Measurements from ENCODE around the gene TMOD4.

Gene TMOD4

DNA sequence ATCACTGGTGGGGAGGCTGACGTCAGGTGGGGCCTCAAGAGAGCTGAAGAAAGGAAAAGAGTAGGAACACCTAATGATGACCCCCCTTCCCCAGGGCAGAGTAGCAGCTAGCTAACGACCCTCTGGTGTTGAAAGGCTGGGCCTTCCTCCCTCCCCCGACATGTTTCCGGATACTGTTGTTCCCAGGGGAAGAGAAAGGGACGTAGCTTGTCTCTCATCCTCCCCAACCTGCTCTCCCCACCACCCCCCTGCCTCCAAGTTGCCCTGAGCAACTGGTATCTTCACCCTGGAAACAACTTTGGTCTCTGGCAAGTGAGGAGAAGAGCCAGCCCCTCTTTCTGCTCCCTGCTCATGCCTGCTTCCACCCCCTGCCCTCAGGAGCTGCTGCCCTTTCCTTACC, 31.8 kb downstream of the TMOD4 start:
- DNase-seq (ENCODE audit: low read depth in 4 of 4, low spot score in 1 of 4) = no peak

DNA sequence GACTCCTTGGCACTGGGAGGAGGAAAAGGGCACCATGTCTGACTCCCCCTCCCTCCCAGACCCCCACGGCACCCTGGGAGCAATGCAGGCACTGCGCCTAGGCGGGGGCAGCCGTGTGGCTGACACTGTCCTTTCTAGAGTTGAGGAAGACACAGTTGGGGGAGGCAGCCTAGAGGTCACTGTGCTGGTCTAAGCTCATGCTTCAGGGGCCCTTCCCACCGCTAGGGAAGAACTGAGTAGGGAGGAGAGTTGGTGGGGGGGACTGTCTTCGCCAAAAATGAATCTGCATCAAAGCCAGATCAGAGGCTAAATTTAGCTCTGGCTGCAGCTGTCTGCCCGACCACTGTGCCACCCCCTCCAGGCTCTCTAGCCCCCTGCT, 32.7 kb downstream of the TMOD4 start:
- DNase-seq (ENCODE audit: low read depth in 4 of 4, low spot score in 1 of 4) = no peak

- DNase-seq (ENCODE audit: low read depth in 4 of 4, low spot score in 1 of 4) = no peak
These were observed 33.2 kb downstream of the TMOD4 start for GRCh38 chr1:151142411-151143056.

DNA sequence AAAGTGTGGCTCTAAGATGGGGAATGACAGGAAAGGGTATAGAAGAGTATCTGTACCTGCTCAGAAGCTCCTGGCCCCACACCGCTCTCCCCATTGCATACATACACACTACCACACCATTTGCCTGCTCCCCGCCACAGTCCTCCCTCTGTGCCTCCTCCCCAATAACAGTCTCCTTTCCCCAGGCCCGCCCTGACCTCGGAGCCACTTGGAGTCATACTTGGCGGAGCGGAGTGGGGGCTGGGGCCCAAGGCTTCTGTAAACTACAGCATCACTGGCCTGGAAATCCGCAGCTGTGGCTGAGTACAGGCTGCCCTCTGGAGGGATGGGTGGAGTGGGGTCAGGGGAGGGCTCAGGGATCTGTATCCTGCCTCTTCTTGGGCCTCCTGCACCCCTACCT, 38.0 kb downstream of the TMOD4 start:
- DNase-seq (ENCODE audit: low read depth in 4 of 4, low spot score in 1 of 4) = no peak

DNA sequence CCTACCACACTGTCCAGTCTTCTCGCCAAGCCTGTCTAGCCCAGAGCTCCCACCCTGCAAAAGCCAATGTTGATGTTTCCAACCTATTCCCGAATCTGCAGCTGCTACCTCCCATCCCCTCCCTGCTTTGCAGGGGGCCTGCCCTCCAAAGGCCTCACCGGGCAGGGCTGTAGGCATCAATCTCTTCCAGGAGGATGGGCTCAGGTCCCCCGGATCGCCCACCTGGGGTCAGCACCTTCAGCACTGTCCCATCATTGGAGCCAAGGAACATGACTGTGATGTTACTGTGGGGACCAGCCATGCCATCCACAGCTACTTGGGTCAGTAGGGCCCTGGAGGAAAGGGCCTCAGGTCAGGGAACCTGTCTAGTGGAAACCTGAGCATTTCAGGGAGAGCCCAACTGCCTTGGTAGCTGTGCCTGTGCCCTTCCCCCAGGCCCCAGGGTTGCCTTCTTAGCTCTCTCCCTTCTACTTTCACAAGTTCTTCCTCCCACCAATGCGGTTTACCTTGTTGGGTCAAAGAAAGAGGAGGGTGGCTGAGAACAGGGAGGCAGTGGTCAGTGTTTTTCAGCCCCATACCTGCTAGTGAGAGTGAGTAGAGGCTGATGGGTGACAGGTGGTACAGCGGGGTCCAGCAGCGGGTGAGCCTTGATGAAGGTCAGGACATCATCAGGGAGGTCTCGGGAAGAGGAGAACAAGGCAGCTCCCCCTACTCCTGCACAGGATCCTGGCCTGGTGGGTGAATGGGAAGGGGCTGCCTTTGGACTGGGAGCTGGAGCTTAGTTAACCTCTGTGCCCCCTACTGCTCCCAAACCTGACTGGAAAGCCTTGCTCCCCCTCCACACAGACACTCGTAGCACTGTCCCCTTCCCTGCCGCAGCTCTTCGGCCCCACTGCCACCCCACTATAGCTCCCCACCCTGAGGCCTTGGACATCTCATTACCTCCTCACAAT, 40.1 kb downstream of the TMOD4 start:
- DNase-seq (ENCODE audit: low read depth in 4 of 4, low spot score in 1 of 4) = no peak

DNA sequence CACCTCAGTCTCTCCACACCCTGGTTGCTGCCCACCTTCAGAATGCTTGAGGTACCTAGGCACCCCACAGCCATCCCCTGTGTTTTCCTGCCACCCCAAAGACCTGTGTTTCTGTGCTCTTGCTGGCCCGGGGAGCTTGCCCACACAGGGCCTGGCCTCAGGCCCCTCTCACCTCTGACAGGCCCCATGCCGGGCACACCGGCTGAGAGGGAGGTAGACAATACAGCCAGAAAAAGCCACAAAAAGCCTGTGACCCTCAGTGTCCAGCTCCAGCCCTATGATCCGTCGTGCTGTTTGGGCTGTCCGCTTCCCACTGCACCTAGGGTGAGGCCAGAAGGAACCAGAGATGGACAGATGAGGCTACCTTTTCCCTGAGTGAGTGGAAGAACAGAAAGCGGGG, 40.8 kb downstream of the TMOD4 start:
- no peak for DNase-seq (ENCODE audit: low read depth in 4 of 4, low spot score in 1 of 4)

DNA sequence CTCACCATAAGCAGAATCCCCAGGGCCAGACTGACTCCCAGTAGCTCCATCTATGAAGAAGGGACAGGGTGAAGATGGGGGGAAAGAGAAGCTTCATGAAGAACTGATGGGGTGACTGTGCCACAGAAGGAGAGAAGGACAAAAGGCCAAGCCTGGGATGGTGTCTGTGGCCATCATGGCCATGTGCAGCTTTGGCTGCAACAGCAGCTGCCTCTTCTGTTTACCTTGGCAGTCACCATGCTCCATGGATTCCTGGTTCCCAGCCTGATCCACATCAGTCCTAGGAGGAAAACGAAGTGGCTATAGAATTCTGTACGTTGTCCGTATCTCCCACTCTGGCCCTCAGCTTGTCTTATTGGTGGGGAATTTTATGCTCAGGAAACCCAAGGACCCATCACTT, 41.4 kb downstream of the TMOD4 start:
- no peak for DNase-seq (ENCODE audit: low read depth in 4 of 4, low spot score in 1 of 4)

DNA sequence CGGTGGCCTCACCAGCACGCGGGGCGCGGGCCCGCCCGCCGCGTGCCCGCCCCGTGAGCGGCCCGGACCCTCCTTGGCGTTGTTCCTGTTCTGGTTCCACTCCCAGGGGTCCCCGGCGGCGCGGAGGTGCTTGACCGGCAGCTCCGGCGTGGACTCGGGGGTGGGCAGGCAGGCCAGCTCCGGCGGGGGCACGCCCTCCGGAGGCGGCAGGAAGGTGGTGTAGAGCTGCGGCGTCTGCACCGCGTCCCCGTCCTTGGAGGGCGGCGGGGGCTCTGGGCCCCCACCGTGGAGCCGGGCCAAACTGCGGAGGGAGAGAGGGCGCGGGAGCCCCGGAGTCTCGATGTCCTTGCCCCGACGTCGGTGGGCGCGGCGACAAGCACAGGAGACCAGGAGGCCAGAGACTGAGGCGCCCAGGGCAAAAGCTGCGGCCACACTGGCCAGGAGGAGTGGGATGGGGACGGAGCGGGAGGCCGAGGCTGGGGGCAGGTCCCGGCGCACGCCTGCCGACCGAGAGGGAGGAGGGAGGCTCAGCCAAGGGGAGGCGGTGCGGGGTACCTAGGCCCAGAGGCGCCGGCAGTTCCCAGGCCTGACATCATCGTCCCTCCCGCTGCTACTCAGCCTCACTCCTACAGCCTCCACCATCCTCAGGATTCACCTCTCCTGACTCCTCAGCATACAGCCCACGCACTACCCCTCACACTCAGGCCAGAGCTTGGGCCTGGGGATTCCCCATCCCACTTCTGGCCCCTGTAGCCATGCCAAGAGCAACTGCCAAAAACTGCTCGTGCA, 42.6 kb downstream of the TMOD4 start:
- no peak for DNase-seq (ENCODE audit: low read depth in 4 of 4, low spot score in 1 of 4)

GRCh38 chr1:151132335-151133017, 43.3 kb downstream of the TMOD4 start:
- no peak for DNase-seq (ENCODE audit: low read depth in 4 of 4, low spot score in 1 of 4)

GRCh38 chr1:151131701-151132334, 44.0 kb downstream of the TMOD4 start:
- no peak for DNase-seq (ENCODE audit: low read depth in 4 of 4, low spot score in 1 of 4)

- DNase-seq (ENCODE audit: low read depth in 4 of 4, low spot score in 1 of 4) = peak; percentile 45 to 78 (median 63)
These were observed 44.7 kb downstream of the TMOD4 start for GRCh38 chr1:151130987-151131586.

- DNase-seq (ENCODE audit: low read depth in 4 of 4, low spot score in 1 of 4) = no peak
These were observed 47.0 kb downstream of the TMOD4 start for GRCh38 chr1:151128800-151129199.

DNA sequence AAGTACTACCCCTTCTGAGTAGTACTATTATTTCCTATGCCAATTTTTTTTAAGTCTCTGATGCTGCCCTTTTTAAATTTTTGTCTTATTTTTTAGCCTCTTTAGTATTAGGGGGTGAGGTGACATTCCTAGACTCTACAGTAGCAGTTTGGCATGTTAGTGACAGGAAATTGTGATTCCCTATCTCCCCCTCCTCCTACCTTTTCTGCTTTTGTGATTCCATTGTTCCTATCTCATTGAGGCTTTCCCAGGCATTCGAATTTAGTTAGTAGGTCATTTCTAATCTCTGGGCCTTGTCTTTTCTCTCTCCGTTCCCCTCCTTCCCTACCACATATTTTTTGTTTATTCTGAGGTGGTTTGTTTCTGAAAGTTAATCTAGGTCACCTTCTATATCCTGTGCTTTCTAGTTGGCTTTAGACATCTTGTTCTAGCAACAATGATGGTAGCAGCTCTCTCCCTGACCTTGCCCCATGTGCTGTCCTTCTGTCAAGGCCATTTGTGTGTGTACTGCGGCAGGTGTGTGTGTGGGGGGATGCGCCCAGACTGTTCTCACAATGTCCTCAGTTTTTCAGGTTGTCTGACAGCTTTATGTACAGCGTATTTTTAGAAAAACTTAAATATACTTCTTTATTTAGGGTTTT, 50.9 kb downstream of the TMOD4 start:
- DNase-seq (ENCODE audit: low read depth in 4 of 4, low spot score in 1 of 4) = no peak
